ENCODE data around the gene THEM5. TPM values are rescaled to one million over a fixed set of nuclear protein-coding genes. Genes with fewer than 3 reads are reported as not detected.

The THEM5 gene
- polyA plus RNA-seq, 4 donors, result 0.32 TPM; not detected in 3

DNA sequence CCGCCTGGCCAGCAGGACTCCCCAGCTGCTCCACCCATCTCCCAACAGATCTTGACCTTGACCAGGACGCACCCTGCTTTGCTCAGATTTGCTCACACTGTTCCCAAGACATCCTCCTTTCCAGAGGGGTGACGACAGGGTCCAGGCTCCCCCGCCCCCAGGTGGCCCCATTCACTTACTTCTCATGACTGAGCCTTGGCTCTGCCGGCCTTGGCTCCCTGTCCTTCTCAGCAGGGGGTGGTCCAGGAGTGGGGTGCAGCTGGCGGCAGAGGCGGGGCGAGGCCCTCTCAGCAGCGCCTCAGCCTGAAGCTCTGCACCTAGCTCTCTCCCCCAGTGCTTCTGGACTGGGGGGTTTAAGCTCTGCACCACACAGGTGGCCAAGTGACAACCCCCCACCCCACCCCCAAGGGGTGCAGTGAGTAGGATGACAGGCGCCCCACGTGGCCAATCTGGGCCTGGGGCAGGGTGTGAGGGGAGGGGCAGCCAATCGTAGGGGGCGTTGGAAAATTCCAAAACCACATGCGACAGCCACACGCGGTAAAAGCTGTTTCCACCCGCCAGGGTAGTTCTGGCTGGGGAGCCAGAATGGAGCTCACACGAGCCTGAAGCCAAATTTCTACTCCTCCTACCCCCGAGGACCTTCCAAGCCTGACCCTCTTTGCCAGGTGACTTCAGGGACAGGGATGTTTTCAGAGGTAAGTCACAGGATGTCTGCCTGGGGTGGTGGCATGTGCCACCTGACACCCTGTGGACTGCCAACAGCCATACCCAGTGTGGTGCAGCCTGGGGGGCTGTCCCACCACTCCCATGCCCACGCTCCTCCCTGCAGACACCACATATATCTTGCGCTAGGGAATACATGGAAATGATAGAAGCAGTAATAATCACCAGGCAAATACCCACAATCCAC, 27.5 kb downstream of the THEM5 start:
- H3K27ac ChIP-seq (ENCODE audit: low read depth in 1 of 3, low read length in 2 of 3), result no peak overlapping the region
- DNase-seq, result peak; percentile 44 to 75
- FAIRE-seq, result no peak
- H3K4me3 ChIP-seq (ENCODE audit: low read depth in 1 of 3, low read length in 3 of 3), result no peak overlapping the region
- H3K36me3 ChIP-seq (ENCODE audit: control insufficient read depth in 3 of 3, insufficient read depth in 2 of 3, low read depth in 1 of 3, low read length in 3 of 3), result no peaks in the 10 kb centered on the region
- WGBS, 3 donors, result 53 to 56% (median 54%) methylated on average over 21 of the region's 21 CpGs
- no peaks in the 10 kb centered on the region for H3K27me3 ChIP-seq (ENCODE audit: control insufficient read depth in 3 of 3, insufficient read depth in 3 of 3, low read length in 3 of 3)
- H3K9me3 ChIP-seq (ENCODE audit: control insufficient read depth in 2 of 2, insufficient read depth in 1 of 2, low read depth in 1 of 2, low read length in 1 of 2), result no peaks in the 10 kb centered on the region
- peaks cover 0 to 28% (median 2%) of the 10 kb centered on the region in 3 donors for H3K4me1 ChIP-seq (ENCODE audit: control insufficient read depth in 3 of 3, insufficient read depth in 2 of 3, low read depth in 1 of 3, low read length in 2 of 3)

DNA sequence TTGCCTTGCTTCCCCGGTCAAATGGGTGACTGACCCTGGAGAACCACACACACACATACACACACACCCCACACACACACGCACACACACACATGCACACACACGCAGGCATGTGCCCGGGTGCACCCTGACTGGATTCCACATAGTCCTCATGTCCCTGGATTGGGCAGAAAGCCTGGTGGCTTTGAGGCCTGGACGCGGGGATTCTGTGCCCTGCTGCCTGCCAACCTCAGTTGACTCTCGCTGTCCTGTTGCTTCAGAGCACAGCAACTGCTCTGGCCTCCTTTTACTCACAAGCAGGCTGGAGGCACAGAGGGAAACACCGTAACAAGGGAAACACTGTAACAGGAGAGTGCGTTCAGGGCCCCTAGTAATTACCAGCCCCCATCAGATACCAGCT, 28.3 kb downstream of the THEM5 start:
- Histone ChIP-seq H3K27me3 (ENCODE audit: control insufficient read depth in 3 of 3, insufficient read depth in 3 of 3, low read length in 3 of 3) (no peaks in the 10 kb centered on the region), H3K4me3 (ENCODE audit: low read depth in 1 of 3, low read length in 3 of 3) (no peak overlapping the region), H3K27ac (ENCODE audit: low read depth in 1 of 3, low read length in 2 of 3) (no peak overlapping the region), H3K4me1 (ENCODE audit: control insufficient read depth in 3 of 3, insufficient read depth in 2 of 3, low read depth in 1 of 3, low read length in 2 of 3) (peaks cover 0 to 25% (median 2%) of the 10 kb centered on the region in 3 donors), H3K36me3 (ENCODE audit: control insufficient read depth in 3 of 3, insufficient read depth in 2 of 3, low read depth in 1 of 3, low read length in 3 of 3) (no peaks in the 10 kb centered on the region), H3K9me3 (ENCODE audit: control insufficient read depth in 2 of 2, insufficient read depth in 1 of 2, low read depth in 1 of 2, low read length in 1 of 2) (no peaks in the 10 kb centered on the region)
- DNase-seq, result no peak
- FAIRE-seq, result no peak
- WGBS, 3 donors, result 74 to 79% (median 78%) methylated on average over 9 of the region's 9 CpGs

DNA sequence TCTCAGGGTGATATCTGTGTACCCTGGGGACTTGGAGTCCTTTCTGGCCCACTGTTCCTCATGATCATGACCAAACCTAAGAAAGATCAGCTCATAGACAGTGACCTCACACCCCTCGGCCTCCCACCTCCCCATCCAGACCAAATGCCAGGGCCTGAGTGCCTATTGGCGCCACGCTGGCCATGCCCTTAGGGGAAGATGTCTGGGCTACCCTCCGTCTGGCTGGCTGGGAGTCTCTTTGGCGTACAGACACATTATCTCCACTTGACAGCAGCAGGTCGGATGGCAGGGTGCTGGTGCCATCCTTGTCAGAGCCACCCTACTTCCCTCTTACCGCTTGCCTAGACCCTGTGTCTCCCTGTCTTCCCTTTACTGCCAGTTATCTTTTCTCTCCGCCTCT, 30.3 kb downstream of the THEM5 start:
- no peak for FAIRE-seq

DNA sequence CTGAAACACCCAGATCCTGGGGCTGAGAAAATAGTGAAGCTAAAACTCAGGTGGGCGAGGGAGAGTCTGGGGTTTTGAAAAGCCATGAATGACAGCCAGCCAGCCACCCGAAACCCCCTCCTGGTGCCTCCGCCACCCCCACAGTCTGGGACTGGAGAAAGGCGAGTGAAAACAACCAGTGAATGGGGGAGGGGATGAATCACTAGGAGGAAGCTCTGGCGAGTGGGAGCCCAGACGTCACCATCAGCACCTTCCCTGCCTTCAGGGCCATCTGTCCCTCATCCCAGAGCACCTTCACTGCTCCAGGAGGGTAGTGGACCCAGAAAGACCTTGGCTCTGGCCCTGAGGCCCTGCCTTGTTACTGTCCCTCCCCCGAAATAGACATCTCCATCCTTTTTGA, 31.1 kb downstream of the THEM5 start:
- no peak for FAIRE-seq
- DNase-seq, result no peak
- peak overlapping the region in 1 of 3 donors; percentile 27 for H3K27ac ChIP-seq (ENCODE audit: low read depth in 1 of 3, low read length in 2 of 3)
- H3K4me1 ChIP-seq (ENCODE audit: control insufficient read depth in 3 of 3, insufficient read depth in 2 of 3, low read depth in 1 of 3, low read length in 2 of 3), result peaks cover 0 to 12% (median 2%) of the 10 kb centered on the region in 3 donors
- no peaks in the 10 kb centered on the region for H3K36me3 ChIP-seq (ENCODE audit: control insufficient read depth in 3 of 3, insufficient read depth in 2 of 3, low read depth in 1 of 3, low read length in 3 of 3)
- no peaks in the 10 kb centered on the region for H3K9me3 ChIP-seq (ENCODE audit: control insufficient read depth in 2 of 2, insufficient read depth in 1 of 2, low read depth in 1 of 2, low read length in 1 of 2)
- WGBS, 3 donors, result 61 to 81% (median 71%) methylated on average over 7 of the region's 7 CpGs
- H3K4me3 ChIP-seq (ENCODE audit: low read depth in 1 of 3, low read length in 3 of 3), result no peak overlapping the region
- no peaks in the 10 kb centered on the region for H3K27me3 ChIP-seq (ENCODE audit: control insufficient read depth in 3 of 3, insufficient read depth in 3 of 3, low read length in 3 of 3)

More for the DNA sequence above, 30.3 kb downstream of the THEM5 start:
- Histone ChIP-seq H3K4me1 (ENCODE audit: control insufficient read depth in 3 of 3, insufficient read depth in 2 of 3, low read depth in 1 of 3, low read length in 2 of 3) (peaks cover 0 to 12% (median 2%) of the 10 kb centered on the region in 3 donors), H3K27me3 (ENCODE audit: control insufficient read depth in 3 of 3, insufficient read depth in 3 of 3, low read length in 3 of 3) (no peaks in the 10 kb centered on the region), H3K36me3 (ENCODE audit: control insufficient read depth in 3 of 3, insufficient read depth in 2 of 3, low read depth in 1 of 3, low read length in 3 of 3) (no peaks in the 10 kb centered on the region), H3K4me3 (ENCODE audit: low read depth in 1 of 3, low read length in 3 of 3) (no peak overlapping the region), H3K27ac (ENCODE audit: low read depth in 1 of 3, low read length in 2 of 3) (no peak overlapping the region), H3K9me3 (ENCODE audit: control insufficient read depth in 2 of 2, insufficient read depth in 1 of 2, low read depth in 1 of 2, low read length in 1 of 2) (no peaks in the 10 kb centered on the region)
- DNase-seq, result no peak
- WGBS, 3 donors, result 77 to 88% (median 85%) methylated on average over 8 of the region's 8 CpGs

DNA sequence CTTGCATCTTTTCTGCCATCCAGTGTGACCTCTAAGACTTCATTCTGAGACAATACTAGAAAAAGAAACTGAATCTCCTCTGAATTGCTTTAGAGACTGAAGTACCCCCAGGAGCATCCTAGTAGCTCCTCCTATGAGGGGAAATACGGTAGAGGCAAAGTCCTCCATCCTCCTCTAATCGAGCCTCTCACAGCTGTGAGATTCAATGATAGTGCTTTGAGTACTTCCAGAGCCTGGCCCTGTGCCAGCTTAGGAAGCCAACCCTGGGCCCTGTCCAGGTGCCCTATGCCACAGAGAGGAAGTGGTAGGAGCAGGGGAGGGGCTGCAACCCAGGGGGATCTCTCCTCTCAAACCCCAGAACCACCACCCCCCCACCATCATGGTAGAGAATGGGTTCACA, 32.6 kb downstream of the THEM5 start:
- no peak for DNase-seq
- Histone ChIP-seq H3K36me3 (ENCODE audit: control insufficient read depth in 3 of 3, insufficient read depth in 2 of 3, low read depth in 1 of 3, low read length in 3 of 3) (no peaks in the 10 kb centered on the region), H3K9me3 (ENCODE audit: control insufficient read depth in 2 of 2, insufficient read depth in 1 of 2, low read depth in 1 of 2, low read length in 1 of 2) (no peaks in the 10 kb centered on the region), H3K4me3 (ENCODE audit: low read depth in 1 of 3, low read length in 3 of 3) (no peak overlapping the region), H3K27ac (ENCODE audit: low read depth in 1 of 3, low read length in 2 of 3) (no peak overlapping the region), H3K4me1 (ENCODE audit: control insufficient read depth in 3 of 3, insufficient read depth in 2 of 3, low read depth in 1 of 3, low read length in 2 of 3) (peaks cover 0 to 11% (median under 1%) of the 10 kb centered on the region in 3 donors), H3K27me3 (ENCODE audit: control insufficient read depth in 3 of 3, insufficient read depth in 3 of 3, low read length in 3 of 3) (no peaks in the 10 kb centered on the region)
- WGBS, 3 donors, result 9 to 14% (median 13%) methylated on average over 2 of the region's 2 CpGs
- no peak for FAIRE-seq

DNA sequence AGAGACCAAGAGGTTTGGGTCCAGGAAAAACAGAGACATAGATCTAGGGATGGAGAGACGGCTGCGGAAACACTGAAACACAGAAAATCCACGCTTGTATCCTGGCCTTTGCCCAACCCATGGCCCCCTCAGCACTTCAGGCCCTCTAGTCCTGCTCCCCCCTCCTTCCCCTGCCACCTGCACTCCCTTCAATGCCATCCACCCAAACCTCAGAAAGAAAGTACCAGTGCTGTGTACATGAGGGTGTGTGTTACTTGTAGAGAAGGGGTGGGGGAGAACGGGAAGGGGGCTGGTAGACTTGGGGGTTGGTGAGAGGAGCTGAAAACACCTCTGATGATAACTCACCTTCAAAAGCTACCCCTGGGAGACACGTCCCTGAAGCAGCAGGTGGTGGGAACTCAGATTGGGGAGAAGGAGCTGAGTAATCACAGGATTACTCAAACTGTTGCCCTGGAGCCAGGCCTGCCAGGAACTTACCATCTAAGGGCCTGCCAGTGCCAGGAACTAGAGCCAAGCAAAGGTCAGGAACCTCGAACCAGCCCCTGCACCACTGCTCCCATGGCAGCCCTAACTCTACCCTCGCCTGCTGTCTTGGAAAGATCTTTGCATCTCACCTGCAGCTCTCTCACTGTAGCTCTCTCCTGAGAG, 33.4 kb downstream of the THEM5 start:
- FAIRE-seq (no peak), DNase-seq (no peak)
- 66 to 71% (median 69%) methylated on average over 7 of the region's 7 CpGs for WGBS, 3 donors
- H3K9me3 ChIP-seq (ENCODE audit: control insufficient read depth in 2 of 2, insufficient read depth in 1 of 2, low read depth in 1 of 2, low read length in 1 of 2), result no peaks in the 10 kb centered on the region
- no peak overlapping the region for H3K4me3 ChIP-seq (ENCODE audit: low read depth in 1 of 3, low read length in 3 of 3)
- H3K27ac ChIP-seq (ENCODE audit: low read depth in 1 of 3, low read length in 2 of 3), result no peak overlapping the region
- H3K4me1 ChIP-seq (ENCODE audit: control insufficient read depth in 3 of 3, insufficient read depth in 2 of 3, low read depth in 1 of 3, low read length in 2 of 3), result peaks cover 0 to 3% (median 0%) of the 10 kb centered on the region in 3 donors
- no peaks in the 10 kb centered on the region for H3K27me3 ChIP-seq (ENCODE audit: control insufficient read depth in 3 of 3, insufficient read depth in 3 of 3, low read length in 3 of 3)
- H3K36me3 ChIP-seq (ENCODE audit: control insufficient read depth in 3 of 3, insufficient read depth in 2 of 3, low read depth in 1 of 3, low read length in 3 of 3), result no peaks in the 10 kb centered on the region

DNA sequence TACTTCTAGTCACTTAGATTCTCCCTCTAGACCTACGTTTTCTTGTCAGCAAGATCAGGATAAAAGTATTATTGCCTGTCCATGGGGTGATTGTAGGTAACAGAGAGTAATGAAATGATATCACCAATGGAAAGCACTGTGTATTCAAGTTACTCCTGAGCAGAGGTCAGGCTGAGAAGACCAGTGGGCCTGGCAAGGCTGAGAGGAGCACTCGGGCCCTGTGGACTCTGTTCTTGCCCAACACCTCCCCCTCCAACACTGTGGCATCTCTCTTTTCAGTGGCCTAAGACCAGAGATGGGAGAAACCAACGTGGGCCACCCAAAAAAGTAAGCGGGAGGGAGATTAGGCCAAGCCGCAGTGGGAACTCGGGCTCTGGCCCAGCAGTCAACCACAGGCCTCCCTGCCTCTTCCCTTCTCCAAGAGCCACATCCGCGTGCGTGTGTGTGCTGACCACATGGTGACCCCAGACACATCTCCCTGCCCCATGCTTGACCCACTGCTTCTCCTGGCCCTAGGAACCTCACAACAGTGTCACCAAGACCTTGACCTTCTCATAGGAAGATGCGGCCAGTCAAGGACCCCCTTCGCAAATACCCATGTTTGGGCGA, 34.2 kb downstream of the THEM5 start:
- Histone ChIP-seq H3K27ac (ENCODE audit: low read depth in 1 of 3, low read length in 2 of 3) (no peak overlapping the region), H3K27me3 (ENCODE audit: control insufficient read depth in 3 of 3, insufficient read depth in 3 of 3, low read length in 3 of 3) (no peaks in the 10 kb centered on the region), H3K4me3 (ENCODE audit: low read depth in 1 of 3, low read length in 3 of 3) (no peak overlapping the region), H3K9me3 (ENCODE audit: control insufficient read depth in 2 of 2, insufficient read depth in 1 of 2, low read depth in 1 of 2, low read length in 1 of 2) (no peaks in the 10 kb centered on the region), H3K4me1 (ENCODE audit: control insufficient read depth in 3 of 3, insufficient read depth in 2 of 3, low read depth in 1 of 3, low read length in 2 of 3) (peaks cover 0 to 3% (median 0%) of the 10 kb centered on the region in 3 donors), H3K36me3 (ENCODE audit: control insufficient read depth in 3 of 3, insufficient read depth in 2 of 3, low read depth in 1 of 3, low read length in 3 of 3) (peaks cover 0 to 2% (median 0%) of the 10 kb centered on the region in 3 donors)
- FAIRE-seq (no peak), DNase-seq (no peak)
- 79 to 86% (median 84%) methylated on average over 12 of the region's 12 CpGs for WGBS, 3 donors

DNA sequence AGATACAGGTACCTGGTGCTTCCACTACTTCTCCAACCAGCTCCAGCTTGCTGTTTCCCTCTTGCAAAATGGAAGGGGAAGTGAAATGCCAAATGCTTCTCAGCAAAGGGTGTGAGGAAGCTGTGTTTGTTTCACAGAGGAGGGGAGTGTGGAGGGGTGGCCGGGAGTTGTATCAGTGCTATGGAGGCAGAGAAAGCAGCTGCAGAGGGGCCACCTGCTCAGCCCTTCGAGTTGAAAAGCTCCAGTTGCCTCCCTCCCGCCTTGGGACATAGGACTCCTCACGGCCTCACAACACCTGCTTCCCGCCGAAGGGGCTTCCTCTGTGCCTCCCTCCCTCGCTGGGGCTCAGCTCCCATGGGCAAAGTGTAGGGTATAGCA, 36.2 kb downstream of the THEM5 start:
- Histone ChIP-seq H3K4me1 (ENCODE audit: control insufficient read depth in 3 of 3, insufficient read depth in 2 of 3, low read depth in 1 of 3, low read length in 2 of 3) (peaks cover 0 to 3% (median 0%) of the 10 kb centered on the region in 3 donors), H3K36me3 (ENCODE audit: control insufficient read depth in 3 of 3, insufficient read depth in 2 of 3, low read depth in 1 of 3, low read length in 3 of 3) (peaks cover 0 to 2% (median 0%) of the 10 kb centered on the region in 3 donors), H3K27me3 (ENCODE audit: control insufficient read depth in 3 of 3, insufficient read depth in 3 of 3, low read length in 3 of 3) (no peaks in the 10 kb centered on the region), H3K9me3 (ENCODE audit: control insufficient read depth in 2 of 2, insufficient read depth in 1 of 2, low read depth in 1 of 2, low read length in 1 of 2) (no peaks in the 10 kb centered on the region), H3K4me3 (ENCODE audit: low read depth in 1 of 3, low read length in 3 of 3) (no peak overlapping the region), H3K27ac (ENCODE audit: low read depth in 1 of 3, low read length in 2 of 3) (no peak overlapping the region)
- no peak for FAIRE-seq
- no peak for DNase-seq
- WGBS, 3 donors, result 59 to 81% (median 68%) methylated on average over 7 of the region's 7 CpGs

All from small intestine (tissue), 7 donors.